Astrocyte (in vitro differentiated cells and primary cell): ENCODE measurements around the gene SLC35D3. TPM values are rescaled to one million over a fixed set of nuclear protein-coding genes. Genes with fewer than 3 reads are reported as not detected.
"Not testable (repeated sequence)": the region's sequence is repeated elsewhere in the genome, so short reads cannot be mapped to it uniquely, and the experiment has no call there.

ENCODE experiments used
- DNase-seq: peaks from one replicate; pipeline ENCODE4 v3.0.0-alpha.2; 2010; ENCODE audit warnings: low read depth
- FAIRE-seq: peaks from 2 replicates; lab custom pipeline; 2011; peaks lifted over from hg19 to GRCh38; lab: Jason Lieb, UNC
- H2AFZ ChIP-seq: 2 replicates; pipeline ENCODE4 v1.6.0; 2012; ENCODE audit warnings: low read depth, low read length, inconsistent platforms
- H3K27ac ChIP-seq: 2 replicates; pipeline ENCODE4 v1.5.1; 2011; ENCODE audit warnings: low read depth, low read length, inconsistent platforms
- H3K27me3 ChIP-seq: 2 replicates; pipeline ENCODE4 v1.6.0; 2011; ENCODE audit warnings: low read length, inconsistent platforms; ENCODE audit not compliant: insufficient read depth
- H3K36me3 ChIP-seq: 2 replicates; pipeline ENCODE4 v1.5.1; 2011; ENCODE audit warnings: low read length, inconsistent platforms; ENCODE audit not compliant: insufficient read depth
- H3K4me1 ChIP-seq: 2 replicates; pipeline ENCODE4 v1.5.1; 2011; ENCODE audit warnings: low read length, inconsistent platforms; ENCODE audit not compliant: insufficient read depth
- H3K4me2 ChIP-seq: 2 replicates; pipeline ENCODE4 v1.6.0; 2012; ENCODE audit warnings: low read length, inconsistent platforms
- H3K4me3 ChIP-seq: 2 replicates; pipeline ENCODE4 v1.5.1; 2011; ENCODE audit warnings: low read depth, mild to moderate bottlenecking, low read length, inconsistent platforms; ENCODE audit not compliant: insufficient read depth
- H3K79me2 ChIP-seq: 2 replicates; pipeline ENCODE4 v1.6.0; 2012; ENCODE audit warnings: mild to moderate bottlenecking, low read length, inconsistent platforms; ENCODE audit not compliant: insufficient read depth
- H3K9ac ChIP-seq: 2 replicates; pipeline ENCODE4 v1.6.0; 2012; ENCODE audit warnings: mild to moderate bottlenecking, low read length, inconsistent platforms
- H3K9me3 ChIP-seq: 2 replicates; pipeline ENCODE4 v1.5.1; 2012; ENCODE audit warnings: low read depth, mild to moderate bottlenecking, low read length, inconsistent platforms; ENCODE audit not compliant: insufficient read depth
- H4K20me1 ChIP-seq: 2 replicates; pipeline ENCODE4 v1.6.0; 2012; ENCODE audit warnings: low read length, inconsistent platforms; ENCODE audit not compliant: insufficient read depth
- H3K27ac Mint-ChIP-seq: one replicate; pipeline ENCODE4 v1.8.0; 2021; ENCODE audit warnings: mild to moderate bottlenecking, mixed read lengths; ENCODE audit not compliant: unreplicated experiment
- H3K27me3 Mint-ChIP-seq: one replicate; pipeline ENCODE4 v1.8.0; 2021; ENCODE audit warnings: low read depth, mixed read lengths; ENCODE audit not compliant: unreplicated experiment
- H3K36me3 Mint-ChIP-seq: one replicate; pipeline ENCODE4 v1.8.0; 2021; ENCODE audit warnings: low read depth, mixed read lengths; ENCODE audit not compliant: unreplicated experiment
- H3K4me1 Mint-ChIP-seq: one replicate; pipeline ENCODE4 v1.8.0; 2021; ENCODE audit warnings: low read depth, mixed read lengths; ENCODE audit not compliant: unreplicated experiment
- H3K4me3 Mint-ChIP-seq: one replicate; pipeline ENCODE4 v1.8.0; 2021; ENCODE audit warnings: mild to moderate bottlenecking, moderate library complexity, mixed read lengths; ENCODE audit not compliant: unreplicated experiment
- H3K9me3 Mint-ChIP-seq: one replicate; pipeline ENCODE4 v1.8.0; 2021; ENCODE audit warnings: mild to moderate bottlenecking, mixed read lengths; ENCODE audit not compliant: unreplicated experiment
- CTCF ChIP-seq: IDR thresholded peaks from 2 replicates; pipeline ENCODE4 v1.5.1; 2011; ENCODE audit warnings: low read depth, mild to moderate bottlenecking, inconsistent platforms, low read length, moderate library complexity; ENCODE audit not compliant: insufficient read depth
- EZH2 ChIP-seq: IDR thresholded peaks from 2 replicates; pipeline ENCODE4 v1.6.1; 2012; ENCODE audit warnings: mild to moderate bottlenecking, low read length, inconsistent platforms; ENCODE audit not compliant: insufficient read depth
- total RNA-seq: library from RNA; stranded (reverse); gene quantifications from 2 replicates; pipeline ENCODE4 v1.2.1, GENCODE V29; 2021

The SLC35D3 gene
- total RNA-seq, 1 donor from 2014 or later, result not detected

- H4K20me1 ChIP-seq, result no peaks in the 10 kb centered on the region
- TF ChIP-seq EZH2, result no peak
- TF ChIP-seq CTCF, result no peak
- H3K4me1 ChIP-seq, result no peaks in the 10 kb centered on the region
- H3K36me3 Mint-ChIP-seq, result no peaks in the 10 kb centered on the region
- FAIRE-seq (no peak), DNase-seq (no peak)
- H3K4me3 Mint-ChIP-seq, result no peak overlapping the region
- H3K4me3 ChIP-seq, result no peak overlapping the region
- no peak overlapping the region for H3K27ac Mint-ChIP-seq
- peaks cover 6% of the 10 kb centered on the region for H3K27me3 ChIP-seq
- no peaks in the 10 kb centered on the region for H3K79me2 ChIP-seq
- no peaks in the 10 kb centered on the region for H3K9me3 ChIP-seq
- H3K36me3 ChIP-seq, result no peaks in the 10 kb centered on the region
- no peak overlapping the region for H3K9ac ChIP-seq
- H3K4me2 ChIP-seq, result no peak overlapping the region
- H3K9me3 Mint-ChIP-seq, result no peaks in the 10 kb centered on the region
- H3K4me1 Mint-ChIP-seq, result peaks cover 2% of the 10 kb centered on the region
- H2AFZ ChIP-seq, result no peak overlapping the region
- H3K27ac ChIP-seq, result no peak overlapping the region
- H3K27me3 Mint-ChIP-seq, result peaks cover 3% of the 10 kb centered on the region
Observed at GRCh38 chr6:136969930-136970329, 47.8 kb downstream of the SLC35D3 start.

- H3K4me1 Mint-ChIP-seq, result no peaks in the 10 kb centered on the region
- H3K27me3 Mint-ChIP-seq, result peaks cover 3% of the 10 kb centered on the region
- no peaks in the 10 kb centered on the region for H3K36me3 Mint-ChIP-seq
- H3K4me2 ChIP-seq, result no peak overlapping the region
- no peak overlapping the region for H2AFZ ChIP-seq
- H3K27ac ChIP-seq, result no peak overlapping the region
- no peaks in the 10 kb centered on the region for H3K79me2 ChIP-seq
- FAIRE-seq, result no peak
- no peaks in the 10 kb centered on the region for H3K9me3 Mint-ChIP-seq
- H3K4me3 Mint-ChIP-seq, result no peak overlapping the region
- DNase-seq, result no peak
- no peak for TF ChIP-seq CTCF
- no peak for TF ChIP-seq EZH2
- H3K27ac Mint-ChIP-seq, result no peak overlapping the region
- H4K20me1 ChIP-seq, result no peaks in the 10 kb centered on the region
- no peaks in the 10 kb centered on the region for H3K36me3 ChIP-seq
- H3K4me3 ChIP-seq, result no peak overlapping the region
- peaks cover 6% of the 10 kb centered on the region for H3K27me3 ChIP-seq
- H3K4me1 ChIP-seq, result no peaks in the 10 kb centered on the region
- H3K9ac ChIP-seq, result no peak overlapping the region
- H3K9me3 ChIP-seq, result no peaks in the 10 kb centered on the region
Observed at GRCh38 chr6:136971609-136972008, 49.5 kb downstream of the SLC35D3 start.

DNA sequence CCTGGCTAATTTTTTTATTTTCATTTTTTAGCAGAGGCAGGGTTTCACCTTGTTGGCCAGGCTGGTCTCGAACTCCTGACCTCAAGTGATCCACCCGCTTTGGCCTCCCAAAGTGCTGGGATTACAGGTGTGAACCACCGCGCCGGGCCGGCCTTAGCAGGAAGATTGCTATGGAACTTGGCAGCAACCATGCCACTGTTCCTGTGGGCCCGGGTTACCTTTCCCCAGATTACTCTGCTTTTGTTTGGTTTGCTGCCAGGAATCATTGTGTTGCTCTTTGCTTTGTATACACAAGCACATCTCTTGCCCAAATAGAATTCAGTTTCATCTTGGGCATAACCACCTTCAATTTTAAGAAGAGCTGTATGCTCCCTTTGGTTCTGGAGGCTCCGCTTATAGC lies 51.7 kb downstream of the SLC35D3 start:
- DNase-seq, H3K4me2 ChIP-seq, H3K27ac ChIP-seq, H3K4me1 Mint-ChIP-seq, H3K9me3 Mint-ChIP-seq, H3K79me2 ChIP-seq, H3K27me3 ChIP-seq, H3K27ac Mint-ChIP-seq, H3K4me1 ChIP-seq, H3K9ac ChIP-seq, FAIRE-seq, H3K9me3 ChIP-seq, H3K36me3 ChIP-seq, H3K4me3 ChIP-seq, H3K36me3 Mint-ChIP-seq, H3K4me3 Mint-ChIP-seq, H4K20me1 ChIP-seq, H2AFZ ChIP-seq, H3K27me3 Mint-ChIP-seq: not testable (repeated sequence)

Other genes with a start within 250 kb of the SLC35D3 start
- 1.7 TPM in 2 replicates for gene MAP3K5, start 129.8 kb upstream of the SLC35D3 start, total RNA-seq
- 4.8 and 6.2 TPM in 2 replicates for gene PEX7, start 99.7 kb upstream of the SLC35D3 start, total RNA-seq
- 0.07 and 0.17 TPM in 2 replicates for gene IL20RA, start 122.7 kb downstream of the SLC35D3 start, total RNA-seq